HG02938 (cell line): ENCODE results near the gene VAV2.

Experiments used
- ATAC-seq: cut with Tn5 transposase; IDR thresholded peaks from one replicate; pipeline ENCODE4 v1.9.1; 2021; ENCODE audit warnings: mild to moderate bottlenecking, moderate library complexity; ENCODE audit not compliant: unreplicated experiment

The VAV2 gene

DNA sequence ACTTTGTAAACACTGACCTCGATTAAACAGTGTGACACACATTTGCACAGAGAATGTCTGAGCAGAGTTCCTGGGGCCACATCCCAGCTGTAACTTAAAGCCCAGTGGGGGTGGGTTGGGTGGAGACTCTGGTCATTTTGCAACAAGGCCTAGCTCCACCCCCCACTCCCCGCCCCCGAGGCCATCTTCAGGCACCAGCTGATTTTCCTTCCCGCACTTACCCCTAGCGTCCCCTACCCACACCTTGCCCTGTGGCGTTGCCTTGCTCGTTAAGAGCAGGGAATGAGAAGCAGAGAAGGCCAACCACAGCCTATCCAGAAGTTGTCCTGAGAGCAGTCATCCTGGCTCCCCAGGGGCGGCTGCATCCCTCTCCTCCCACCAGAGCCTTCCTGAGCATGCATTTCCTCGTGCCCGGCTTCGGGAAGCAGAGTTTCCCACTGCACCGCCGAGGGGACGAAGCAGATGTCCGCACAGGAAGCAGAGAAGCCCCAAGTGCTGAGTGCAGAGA, 152.2 kb downstream of the VAV2 start:
- ATAC-seq = no peak

DNA sequence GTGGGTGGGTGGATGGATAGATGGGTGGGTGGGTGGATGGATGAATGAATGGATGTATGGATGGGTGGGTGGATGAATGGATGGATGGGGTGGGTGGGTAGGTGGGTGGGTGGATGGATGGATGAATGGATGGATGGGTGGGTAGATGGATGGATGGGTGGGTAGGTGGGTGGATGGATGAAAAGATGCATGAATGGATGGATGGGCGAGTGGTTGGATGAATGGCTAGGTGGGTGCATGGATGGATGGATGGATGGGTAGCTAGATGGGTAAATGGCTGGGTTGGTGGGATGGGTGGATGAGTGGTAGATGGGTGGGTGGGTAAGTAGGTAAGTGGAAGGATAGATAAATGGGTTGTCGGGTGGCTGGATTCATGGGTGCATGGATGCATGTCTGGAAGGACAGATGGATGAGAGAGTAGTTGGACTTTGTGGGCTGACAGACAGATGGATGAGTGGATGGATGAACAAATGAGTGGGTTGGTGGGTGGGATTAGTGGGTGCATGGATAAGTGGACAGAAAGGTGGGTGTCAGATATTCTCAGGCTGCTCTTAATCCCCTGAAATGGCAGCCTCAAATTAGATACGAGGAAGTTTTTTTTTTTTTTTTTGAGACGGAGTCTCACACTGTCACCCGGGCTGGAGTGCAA, 153.1 kb downstream of the VAV2 start:
- ATAC-seq = no peak

DNA sequence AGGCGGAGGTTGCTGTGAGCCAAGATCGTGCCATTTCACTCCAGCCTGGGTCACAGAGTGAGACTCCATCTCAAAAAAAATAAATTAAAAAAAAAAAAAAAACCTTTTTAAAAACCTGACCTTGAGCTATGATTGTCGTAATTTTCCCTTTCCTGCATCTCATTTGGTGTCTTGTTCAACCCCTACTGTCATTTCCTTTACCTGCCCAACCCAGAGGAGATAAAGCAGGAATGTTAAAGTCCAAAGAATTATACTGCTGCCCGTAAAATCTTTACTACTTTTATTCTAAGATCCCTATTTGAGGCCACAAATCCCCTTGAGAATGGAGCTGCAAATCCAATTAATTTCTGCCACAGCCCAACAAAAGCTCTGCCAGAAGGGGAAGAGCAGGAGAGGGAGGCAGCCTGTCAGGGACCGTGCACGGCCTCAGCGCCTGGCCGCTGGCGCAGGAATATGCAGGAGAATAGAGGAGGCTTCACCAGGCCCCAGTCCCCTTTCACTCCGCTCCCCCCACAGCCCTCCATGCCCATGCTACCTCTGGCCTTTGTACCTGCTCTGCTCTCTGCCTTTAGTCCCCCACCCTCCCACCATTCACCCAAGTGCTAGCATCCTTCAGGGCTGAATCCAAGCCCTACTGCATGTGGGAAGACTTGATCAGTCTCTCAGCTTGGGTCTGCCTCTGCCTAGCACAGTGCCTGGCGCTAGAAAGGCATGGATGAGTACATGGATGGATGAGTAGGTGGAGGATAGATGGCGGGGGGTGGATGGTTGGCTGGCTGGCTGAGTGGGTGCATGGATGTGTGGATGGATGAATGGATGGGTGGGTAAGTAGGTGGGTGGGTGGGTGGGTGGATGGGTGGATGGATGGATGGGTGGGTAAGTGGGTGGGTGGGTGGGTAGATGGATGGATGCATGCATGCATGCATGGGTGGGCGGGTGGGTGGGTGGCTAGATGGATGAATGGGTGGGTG, 154.2 kb downstream of the VAV2 start:
- ATAC-seq = no peak

DNA sequence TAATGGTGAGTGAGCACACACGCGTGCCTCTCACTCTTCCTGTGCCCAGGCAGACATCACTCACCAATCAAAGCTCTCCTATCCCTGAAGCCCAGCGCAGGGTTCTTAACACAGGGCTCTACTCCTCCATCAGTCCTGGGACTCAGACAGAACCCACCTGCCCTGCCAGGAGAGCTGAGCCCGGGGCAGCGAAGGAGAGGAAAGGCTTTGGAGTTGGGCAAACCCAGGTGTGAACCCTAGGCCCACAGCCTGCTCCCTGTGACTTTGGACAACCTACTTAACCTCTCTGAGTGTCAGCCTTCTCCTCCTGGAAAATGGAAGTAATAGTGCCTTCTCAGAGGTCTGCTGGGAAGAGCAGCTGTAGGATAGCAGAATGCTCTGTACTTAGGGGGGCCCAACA, 155.3 kb downstream of the VAV2 start:
- no peak for ATAC-seq

DNA sequence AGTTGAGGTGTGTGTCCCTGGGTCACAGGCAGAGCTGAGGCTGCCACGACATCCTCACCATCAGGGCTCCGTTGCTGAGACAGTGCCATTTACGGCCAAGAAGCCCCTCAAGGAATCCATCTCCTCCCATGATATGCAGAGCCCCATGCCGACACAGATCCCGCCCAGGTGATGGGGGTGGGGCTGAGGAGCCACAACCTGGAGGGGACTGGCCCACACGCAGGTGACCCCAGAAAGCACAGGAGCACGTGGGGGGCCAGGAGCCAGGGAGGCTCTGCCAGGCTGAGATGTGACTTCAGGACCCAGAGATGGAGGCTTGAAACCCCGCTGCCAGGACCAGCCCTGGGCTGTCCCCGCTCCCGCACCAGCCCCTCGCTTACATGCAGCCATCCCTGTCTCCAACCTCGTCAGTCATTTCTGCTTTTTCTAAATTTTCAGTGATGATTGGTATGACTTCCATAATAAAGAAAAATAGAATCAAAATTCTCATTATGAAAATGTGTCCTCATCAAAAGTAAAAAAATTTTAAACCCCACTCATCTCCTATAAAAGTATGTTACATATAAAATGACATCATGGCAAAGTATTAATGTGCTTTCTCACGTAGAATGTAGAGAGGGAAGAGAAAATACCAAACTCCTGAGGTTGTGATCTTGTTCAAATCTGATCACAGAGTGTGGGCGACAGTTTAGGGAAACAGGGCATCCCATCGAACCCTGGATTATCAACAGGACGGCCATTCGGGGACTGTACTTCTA, 155.9 kb downstream of the VAV2 start:
- ATAC-seq = no peak

DNA sequence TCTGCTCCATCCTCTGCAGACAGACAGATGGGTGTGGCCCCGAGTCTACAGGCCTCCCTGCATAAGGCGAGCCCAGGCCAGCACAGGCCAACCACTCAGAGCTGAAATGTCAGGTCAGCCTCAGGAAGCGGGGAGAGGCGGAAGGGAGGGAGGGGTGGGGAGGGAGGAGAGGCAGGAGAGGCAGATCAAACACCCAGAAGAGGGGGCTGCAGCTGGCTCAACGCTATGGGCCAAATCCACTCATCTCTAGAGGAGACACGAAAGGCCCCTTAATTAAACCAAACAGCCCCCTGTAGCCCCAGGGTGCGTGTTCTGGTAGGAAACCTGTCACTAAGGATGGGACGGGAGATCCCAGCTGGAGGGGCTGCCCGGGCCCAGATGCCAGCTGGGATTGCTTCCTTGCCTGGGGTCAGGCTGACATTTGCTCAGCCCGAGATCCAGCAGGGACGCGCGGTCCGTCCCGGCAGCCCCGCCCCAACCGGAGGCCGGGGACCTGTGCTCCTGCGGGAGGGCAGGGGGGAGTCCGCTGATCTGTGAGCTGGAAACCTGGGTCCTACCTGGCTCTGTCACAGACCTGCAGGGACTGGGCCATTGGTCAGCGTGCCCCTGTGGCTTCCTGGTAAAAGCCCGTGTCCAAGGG, 156.7 kb downstream of the VAV2 start:
- no peak for ATAC-seq

DNA sequence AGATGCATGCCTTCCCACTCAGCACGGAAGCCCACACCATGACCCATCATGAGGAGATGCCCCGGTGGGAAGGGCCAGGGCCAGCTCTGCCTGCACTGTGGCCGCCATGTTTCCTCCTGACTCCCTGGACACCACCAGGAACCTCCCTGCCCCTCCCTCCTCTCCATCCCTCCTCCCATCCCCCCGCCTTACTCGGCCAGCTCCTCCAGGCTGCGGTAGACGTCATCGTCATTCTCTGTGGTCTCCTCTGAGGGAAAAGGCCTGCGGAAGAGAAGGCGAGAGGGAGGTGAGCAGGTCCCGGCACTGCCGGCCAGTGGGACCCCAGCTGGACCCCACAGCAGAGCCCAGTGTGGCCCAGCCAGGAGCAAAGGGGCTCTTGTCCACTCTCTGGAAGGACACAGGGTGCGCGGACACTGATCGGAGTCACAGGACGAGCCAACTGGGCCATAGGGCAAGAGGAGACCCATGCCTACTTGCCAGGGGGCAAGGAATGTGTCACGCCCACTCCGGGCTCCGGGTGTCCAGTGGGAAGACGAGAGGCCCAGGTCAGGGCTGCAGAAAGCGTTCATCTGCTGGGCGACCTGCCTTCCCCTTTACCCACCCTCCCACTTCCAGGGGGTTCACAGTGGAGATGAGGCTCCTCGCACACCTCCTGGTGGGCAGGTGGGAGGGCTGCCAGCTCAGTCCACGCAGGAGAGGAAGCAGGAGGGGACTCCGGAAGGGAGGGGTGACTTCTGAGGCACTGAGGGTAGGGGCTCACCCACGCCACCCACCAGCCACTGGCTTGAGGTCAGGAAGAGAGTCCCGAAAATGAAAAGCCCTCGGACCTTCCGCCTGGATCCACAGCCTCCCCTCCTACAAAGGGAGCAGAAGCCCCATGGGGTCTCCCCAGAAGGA, 157.8 kb downstream of the VAV2 start:
- no peak for ATAC-seq

DNA sequence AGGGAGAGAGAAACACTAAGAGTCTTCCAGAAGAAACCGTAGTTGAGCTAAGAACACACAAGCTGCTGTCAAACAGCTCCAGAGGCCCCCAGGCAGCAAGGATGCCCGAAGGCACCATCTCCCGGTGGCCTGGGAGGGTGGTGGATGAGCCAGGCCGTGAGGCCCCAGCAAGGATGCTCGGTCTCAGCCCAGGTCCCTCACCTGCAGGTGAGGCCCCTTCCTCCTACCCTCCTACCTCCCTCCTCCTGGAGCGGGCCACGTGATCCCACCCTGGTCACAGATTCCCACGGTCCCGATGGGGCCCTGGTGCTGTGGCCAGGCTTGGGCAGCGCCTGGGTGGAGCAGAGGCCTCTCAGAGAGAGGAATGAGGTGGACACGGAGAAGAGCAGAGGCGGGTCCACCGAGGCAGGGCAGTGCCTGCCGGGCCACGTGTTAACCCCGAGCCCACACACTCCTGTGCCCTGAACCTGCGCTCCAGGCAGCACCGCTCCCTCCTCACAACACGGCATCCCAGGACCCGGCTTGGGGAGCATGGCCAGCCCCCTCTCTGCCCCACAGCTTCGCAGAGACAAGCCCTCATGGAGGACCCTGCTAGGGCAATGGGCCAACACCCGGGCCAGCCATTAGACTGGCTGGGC, 158.6 kb downstream of the VAV2 start:
- ATAC-seq = no peak

DNA sequence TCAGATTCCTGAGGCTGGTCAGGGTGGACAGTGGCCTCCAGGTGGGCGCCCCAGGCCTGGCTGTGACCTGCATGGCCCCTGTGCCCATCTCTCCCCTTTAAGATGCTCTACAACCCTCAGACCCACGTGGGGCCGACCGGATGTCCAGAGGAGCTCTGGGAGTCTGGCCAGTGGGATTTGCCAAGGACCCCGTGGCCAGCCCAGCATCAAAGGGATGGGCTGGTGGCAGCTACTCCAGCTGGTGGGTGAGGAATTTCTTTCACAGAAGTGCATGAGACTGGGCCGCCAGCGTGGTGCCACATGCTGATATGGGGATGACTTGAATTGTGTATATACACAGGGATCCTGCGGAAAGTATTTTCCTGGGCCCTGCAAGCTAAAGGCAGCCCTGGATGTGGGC, 159.2 kb downstream of the VAV2 start:
- no peak for ATAC-seq

DNA sequence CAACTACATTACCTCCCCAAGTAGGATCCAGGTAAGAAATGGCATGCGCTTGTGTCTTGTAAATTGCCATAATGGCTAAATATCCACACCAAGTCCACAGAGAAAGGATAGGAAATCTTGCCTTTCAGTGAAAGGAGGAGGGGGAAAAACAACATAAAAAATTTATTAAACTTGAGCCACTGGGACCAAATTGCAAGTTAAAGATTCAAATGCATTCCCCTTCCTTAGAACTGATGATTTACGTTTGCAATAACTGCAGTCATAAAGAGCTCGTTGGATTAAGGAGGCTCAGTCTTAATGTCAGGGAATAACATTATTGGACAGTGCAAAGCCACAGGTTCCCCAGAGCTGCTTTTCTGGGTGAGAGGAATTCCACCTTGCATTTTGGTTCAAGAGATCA, 161.4 kb downstream of the VAV2 start:
- ATAC-seq = no peak

DNA sequence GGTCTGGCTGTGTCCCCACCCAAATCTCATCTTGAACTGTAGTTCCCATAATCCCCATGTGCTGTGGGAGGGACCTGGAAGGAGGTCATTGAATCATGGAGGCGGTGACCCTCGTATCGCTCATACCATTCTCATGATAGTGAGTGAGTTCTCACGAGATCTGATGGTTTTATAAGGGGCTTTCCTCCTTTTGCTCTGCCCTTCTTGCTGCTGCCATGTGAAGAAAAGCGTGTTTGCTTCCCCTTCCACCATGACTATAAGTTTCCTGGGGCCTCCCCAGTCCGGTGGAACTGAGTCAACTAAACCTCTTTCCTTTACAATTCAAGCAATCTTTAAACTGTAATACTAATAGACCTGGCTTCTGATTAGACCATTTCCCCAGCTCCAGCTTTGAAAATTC, 161.8 kb downstream of the VAV2 start:
- no peak for ATAC-seq

DNA sequence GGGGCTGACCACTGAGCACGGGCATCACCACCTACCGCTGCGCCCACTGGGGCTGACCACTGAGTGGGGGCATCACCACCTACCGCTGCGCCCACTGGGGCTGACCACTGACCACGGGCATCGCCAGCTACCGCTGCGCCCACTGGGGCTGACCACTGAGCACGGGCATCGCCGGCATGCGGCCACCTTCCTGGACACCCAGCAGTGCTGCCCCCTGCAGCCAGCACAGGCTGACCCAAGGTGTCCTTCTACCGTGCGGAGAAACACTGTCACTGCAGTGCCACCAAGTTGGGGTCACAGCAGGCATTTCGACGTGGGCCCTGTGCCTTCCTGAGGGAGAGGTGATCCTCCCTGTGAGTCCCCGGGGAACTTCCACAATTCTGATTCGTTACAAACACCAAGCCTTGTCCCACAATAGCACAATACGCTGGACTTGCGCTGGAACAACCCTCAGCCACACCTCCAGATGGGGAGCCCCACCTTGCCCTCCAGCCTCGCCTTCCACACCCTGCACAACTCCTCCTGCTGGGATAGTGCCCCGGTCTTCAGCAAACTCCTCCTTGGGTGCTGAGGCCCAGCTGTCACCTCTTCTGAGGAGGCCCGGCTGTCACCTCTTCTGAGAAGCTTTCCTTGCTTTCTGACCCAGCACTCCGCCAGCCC, 163.7 kb downstream of the VAV2 start:
- ATAC-seq = no peak

DNA sequence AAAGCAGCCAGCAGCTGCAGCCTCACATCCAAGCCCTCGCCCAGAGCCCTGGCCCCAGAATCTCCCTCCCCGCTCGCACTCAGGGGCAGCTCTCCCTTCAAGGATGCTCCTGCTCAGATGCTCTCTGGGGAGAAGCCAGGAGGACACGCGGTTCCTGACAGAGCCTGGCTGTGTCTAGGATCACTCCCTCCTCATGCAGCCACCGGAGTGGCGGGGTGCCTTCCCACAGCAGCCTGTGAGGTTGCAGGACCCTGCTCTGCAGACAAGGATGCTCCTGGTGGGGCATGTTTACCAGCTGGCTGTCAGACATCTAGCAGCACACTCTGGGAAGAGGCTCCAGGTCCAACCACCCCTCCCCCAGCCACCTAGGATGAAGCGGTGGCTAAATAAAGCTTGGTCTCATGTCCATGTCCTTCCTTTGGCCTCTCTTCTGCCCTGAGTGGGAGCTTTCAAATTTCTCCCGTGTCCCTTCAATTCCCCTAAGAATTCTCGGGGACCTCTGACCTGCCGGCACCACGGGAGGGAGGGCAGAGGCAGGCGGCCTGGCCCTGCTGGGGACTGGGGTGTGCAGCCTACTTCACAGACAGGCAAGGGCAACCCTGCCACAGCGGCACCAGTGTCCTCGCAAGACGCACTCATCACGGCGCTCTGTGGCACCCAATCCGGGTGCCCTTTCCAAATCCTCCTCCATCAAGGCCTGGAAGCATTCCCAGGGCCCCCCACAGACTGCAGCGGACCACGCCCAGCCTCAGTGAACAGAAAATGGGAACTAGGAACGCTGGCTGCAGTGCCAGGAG, 165.6 kb downstream of the VAV2 start:
- no peak for ATAC-seq

DNA sequence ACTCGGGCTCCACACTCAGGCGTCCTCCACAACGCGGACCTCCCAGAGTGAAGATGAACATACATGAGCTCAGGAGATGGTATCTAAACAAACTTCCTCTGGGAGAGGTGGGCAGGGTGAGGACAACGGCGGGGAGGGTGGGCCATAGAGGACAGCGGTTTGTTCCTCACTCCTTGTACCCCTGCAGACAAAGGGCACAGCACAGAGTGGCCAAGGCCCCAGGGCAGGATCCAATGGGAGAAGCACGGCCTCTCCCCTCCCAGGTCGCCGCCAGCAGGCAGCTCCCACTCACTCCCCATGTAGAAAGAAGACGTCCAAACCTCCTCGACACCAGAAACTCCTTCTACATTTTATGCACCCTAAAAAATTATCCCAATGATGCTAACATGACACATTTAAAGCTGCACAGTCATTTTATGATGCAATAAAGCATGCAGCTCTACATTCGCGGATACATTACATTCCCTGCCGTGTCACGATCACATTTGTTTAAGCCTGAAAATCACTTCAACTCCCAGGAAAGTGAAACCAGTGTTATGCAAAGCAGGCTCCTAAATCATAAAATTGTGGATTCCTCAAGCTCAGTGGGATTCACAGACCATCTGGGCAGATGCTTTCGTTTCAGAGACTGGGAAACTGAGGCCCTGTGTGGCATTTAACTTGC, 166.4 kb downstream of the VAV2 start:
- no peak for ATAC-seq

DNA sequence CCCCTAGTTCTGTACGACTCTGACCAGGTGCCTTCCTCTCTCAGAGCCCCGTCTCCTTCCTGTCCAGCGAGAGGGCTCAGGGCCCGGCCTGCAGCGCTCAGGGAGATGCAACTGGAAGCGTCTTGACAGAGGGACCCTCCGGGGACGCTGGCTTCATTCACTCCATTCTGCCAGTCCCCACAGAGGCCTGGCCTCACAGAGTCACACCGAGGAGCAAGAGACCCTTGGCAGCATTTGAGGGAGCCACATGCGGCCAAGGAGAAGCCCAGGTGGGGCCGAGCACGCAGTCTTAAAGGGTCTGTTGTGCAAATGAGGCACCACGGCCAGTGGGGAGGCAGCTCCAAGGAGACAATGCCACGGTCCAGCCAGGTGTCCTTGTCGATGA, 167.3 kb downstream of the VAV2 start:
- no peak for ATAC-seq

DNA sequence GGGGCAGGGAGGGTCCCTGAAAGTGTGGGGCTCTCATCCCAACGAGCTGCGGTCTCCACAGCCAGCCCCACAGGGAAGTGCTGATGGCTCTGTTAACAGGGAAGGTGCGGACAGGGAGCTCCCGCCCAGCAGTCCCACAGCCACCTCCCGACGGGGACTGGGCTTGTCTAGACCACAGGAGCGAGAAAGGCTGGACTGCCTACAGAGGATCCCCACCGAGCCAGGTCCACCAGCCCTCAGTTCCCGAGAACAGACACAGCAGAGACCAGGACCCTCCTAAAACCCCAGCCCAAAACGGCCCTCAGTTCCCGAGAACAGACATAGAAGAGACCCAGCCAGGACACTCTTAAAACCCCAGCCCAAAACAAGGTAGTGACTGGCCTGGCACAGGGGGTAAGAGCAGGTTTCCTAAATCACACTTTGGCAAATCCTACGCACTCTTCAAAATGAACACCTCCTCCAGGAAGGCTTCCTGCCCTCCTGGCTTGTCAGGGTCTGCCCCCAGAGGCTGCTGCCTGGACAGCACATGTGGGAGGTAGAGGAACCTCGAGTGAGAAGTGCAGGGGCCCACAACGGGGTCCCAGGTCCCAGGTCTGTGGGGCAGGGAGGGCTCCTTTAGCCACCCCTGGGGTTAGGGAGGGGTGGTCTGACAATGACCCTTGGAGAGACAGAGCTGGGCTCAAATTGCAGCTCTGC, 167.9 kb downstream of the VAV2 start:
- no peak for ATAC-seq
